GM23338 (cell line): Measurements from ENCODE around the gene SDHAF3. TPM values are rescaled to one million over a fixed set of nuclear protein-coding genes. Genes with fewer than 3 reads are reported as not detected.

Experiments used
- ATAC-seq: fragments of 200-7000 bp; cut with Tn5 transposase; 3 replicates; pipeline ENCODE4 v1.9.1; 2020
- DNase-seq: peaks from one replicate; pipeline ENCODE4 v3.0.0-alpha.2; 2015; ENCODE audit warnings: low spot score
- H2AFZ ChIP-seq: fragments of 200-600 bp; sonication (generic); 2 replicates; pipeline ENCODE4 v1.8.0; 2016; ENCODE audit warnings: antibody characterized with exemption, mild to moderate bottlenecking, moderate library complexity
- H3F3A ChIP-seq: fragments of 200-600 bp; sonication (generic); replicated peaks from 2 replicates; pipeline ENCODE4 v1.8.0; 2017; ENCODE audit warnings: antibody characterized with exemption, mixed run types, low read depth
- H3K27ac ChIP-seq: fragments of 200-600 bp; sonication (generic); 2 replicates; pipeline ENCODE4 v1.6.1; 2016; ENCODE audit warnings: low read depth
- H3K27me3 ChIP-seq: fragments of 200-600 bp; sonication (generic); 2 replicates; pipeline ENCODE4 v1.8.0; 2016; ENCODE audit warnings: mild to moderate bottlenecking, mixed run types, moderate library complexity; ENCODE audit not compliant: insufficient read depth
- H3K36me3 ChIP-seq: fragments of 200-600 bp; sonication (generic); 2 replicates; pipeline ENCODE4 v1.8.0; 2016; ENCODE audit warnings: mild to moderate bottlenecking; ENCODE audit not compliant: insufficient read depth
- H3K4me1 ChIP-seq: fragments of 200-600 bp; sonication (generic); 2 replicates; pipeline ENCODE4 v1.8.0; 2016; ENCODE audit warnings: mild to moderate bottlenecking, moderate library complexity; ENCODE audit not compliant: insufficient read depth
- H3K4me2 ChIP-seq: fragments of 200-600 bp; sonication (generic); 2 replicates; pipeline ENCODE4 v1.7.1; 2017; ENCODE audit warnings: mixed run types
- H3K4me3 ChIP-seq: fragments of 200-600 bp; sonication (generic); 2 replicates; pipeline ENCODE4 v1.6.1; 2016; ENCODE audit warnings: mixed run types
- H3K79me2 ChIP-seq: fragments of 200-600 bp; sonication (generic); replicated peaks from 2 replicates; pipeline ENCODE4 v1.8.0; 2017; ENCODE audit warnings: mild to moderate bottlenecking; ENCODE audit not compliant: insufficient read depth
- H3K9me2 ChIP-seq: fragments of 200-600 bp; sonication (generic); 2 replicates; pipeline ENCODE4 v1.8.0; 2017; ENCODE audit not compliant: insufficient read depth
- H4K20me1 ChIP-seq: fragments of 200-600 bp; sonication (generic); replicated peaks from 2 replicates; pipeline ENCODE4 v1.8.0; 2017; ENCODE audit warnings: mild to moderate bottlenecking; ENCODE audit not compliant: insufficient read depth
- H3K27ac Mint-ChIP-seq: 2 replicates; pipeline ENCODE4 v1.8.0; 2020; ENCODE audit warnings: inconsistent platforms, mild to moderate bottlenecking, moderate library complexity, mixed read lengths
- H3K27me3 Mint-ChIP-seq: 3 replicates; pipeline ENCODE4 v1.8.0; 2022; ENCODE audit warnings: low read depth, mild to moderate bottlenecking, moderate library complexity, mixed read lengths, inconsistent platforms; ENCODE audit not compliant: insufficient read depth, poor library complexity
- H3K36me3 Mint-ChIP-seq: 3 replicates; pipeline ENCODE4 v1.8.0; 2021; ENCODE audit warnings: low read depth, mild to moderate bottlenecking, inconsistent platforms, moderate library complexity, mixed read lengths
- H3K4me1 Mint-ChIP-seq: 3 replicates; pipeline ENCODE4 v1.8.0; 2020; ENCODE audit warnings: mild to moderate bottlenecking, inconsistent platforms, mixed read lengths
- H3K4me3 Mint-ChIP-seq: 3 replicates; pipeline ENCODE4 v1.8.0; 2021; ENCODE audit warnings: moderate library complexity, mild to moderate bottlenecking, inconsistent platforms, mixed read lengths
- H3K9me3 Mint-ChIP-seq: 3 replicates; pipeline ENCODE4 v1.8.0; 2020; ENCODE audit warnings: moderate library complexity, mild to moderate bottlenecking, inconsistent platforms, mixed read lengths
- CREB1 ChIP-seq: fragments of 250-450 bp; sonication (Bioruptor Pico); IDR thresholded peaks from 2 replicates; pipeline ENCODE4 v1.5.0; 2020; ENCODE audit warnings: low read depth, mild to moderate bottlenecking, moderate library complexity
- CTCF ChIP-seq, 2 experiments: fragments of 200-600 bp in 1 of 2; sonication (generic) in 1 of 2; conservative IDR thresholded peaks; 2 replicates each; pipeline versions ENCODE4 v1.5.1 to v1.6.1; 2016 to 2017; ENCODE audit warnings: antibody characterized with exemption in 2 of 2, low read depth in 2 of 2, mild to moderate bottlenecking in 2 of 2, moderate library complexity in 1 of 2
- EZH2 ChIP-seq: fragments of 200-600 bp; sonication (generic); IDR thresholded peaks from one replicate; pipeline ENCODE4 v1.8.0; 2017; ENCODE audit warnings: antibody characterized with exemption, mild to moderate bottlenecking, low read depth; ENCODE audit not compliant: unreplicated experiment
- EZH2phosphoT487 ChIP-seq: fragments of 200-600 bp; sonication (generic); IDR thresholded peaks from one replicate; pipeline ENCODE4 v1.8.1; 2018; ENCODE audit warnings: antibody characterized with exemption; ENCODE audit not compliant: unreplicated experiment
- JUNB ChIP-seq: IDR thresholded peaks from one replicate; pipeline ENCODE4 v1.6.1; 2016; ENCODE audit warnings: antibody characterized with exemption; ENCODE audit not compliant: unreplicated experiment
- NANOG ChIP-seq: IDR thresholded peaks from 2 replicates; pipeline ENCODE4 v1.6.1; 2016; ENCODE audit warnings: antibody characterized with exemption, borderline replicate concordance
- POLR2AphosphoS5 ChIP-seq: IDR thresholded peaks from 2 replicates; pipeline ENCODE4 v1.6.1; 2016; ENCODE audit warnings: antibody characterized with exemption, low read depth
- ZNF114 ChIP-seq: fragments of 250-450 bp; sonication (Bioruptor Pico); IDR thresholded peaks from 2 replicates; pipeline ENCODE4 v1.5.0; 2020; ENCODE audit warnings: mild to moderate bottlenecking, moderate library complexity
- ZNF331 ChIP-seq: fragments of 250-450 bp; sonication (Bioruptor Pico); IDR thresholded peaks from 2 replicates; pipeline ENCODE4 v1.5.0; 2020; ENCODE audit warnings: low read depth, mild to moderate bottlenecking, moderate library complexity
- polyA plus RNA-seq: library from polyadenylated mRNA; unstranded; fragments of >200 nt; fragmentation: Nextera tagmentation; extraction: Ambion mirVana; gene quantifications from 2 replicates; pipeline ENCODE4 v1.2.1, GENCODE V29; 2016
- total RNA-seq: library from RNA; depleted of rRNA; stranded (reverse); fragments of >200 nt; shearing (Covaris generic); gene quantifications from 2 replicates; pipeline ENCODE4 v1.2.3, GENCODE V29; 2014
- TF ChIP-seq, protein P1 (sequence below): IDR thresholded peaks from one replicate; pipeline ENCODE4 v1.6.1; 2018; ENCODE audit warnings: antibody characterized with exemption; ENCODE audit not compliant: unreplicated experiment

SDHAF3 gene
- total and polyA plus RNA-seq, 2 experiments from 2014 or later = 35.5 to 123 TPM

DNA sequence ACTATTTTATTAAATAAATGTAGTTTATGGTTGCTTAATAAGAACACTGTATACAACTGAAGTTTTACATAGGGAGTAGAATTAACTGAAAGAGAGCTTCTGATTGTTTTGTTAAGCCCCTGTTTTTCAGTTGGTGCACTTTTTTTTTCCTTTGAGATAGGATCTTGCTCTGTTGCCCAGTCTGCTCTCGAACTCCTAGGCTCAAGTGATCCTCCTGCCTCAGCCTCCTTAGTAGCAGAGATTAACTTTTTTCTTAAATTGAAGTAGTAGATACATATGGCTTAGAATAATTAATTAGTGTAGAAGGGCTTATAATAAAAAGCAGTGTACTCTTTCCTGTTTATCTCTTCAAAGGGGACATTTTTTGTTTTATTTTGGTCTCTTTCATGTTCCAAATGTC, 11.2 kb downstream of the SDHAF3 start:
- H2AFZ ChIP-seq = no peak overlapping the region
- H3K36me3 ChIP-seq = no peaks in the 10 kb centered on the region
- H3K9me2 ChIP-seq = no peaks in the 10 kb centered on the region
- H3K27ac Mint-ChIP-seq = no peak overlapping the region
- ATAC-seq = no peak
- peaks cover 30% of the 10 kb centered on the region for H3K4me1 Mint-ChIP-seq
- H3K4me3 ChIP-seq = no peak overlapping the region
- peaks cover 24% of the 10 kb centered on the region; the same call in 2 of the 3 replicates for H3K36me3 Mint-ChIP-seq
- H3K27me3 ChIP-seq = no peaks in the 10 kb centered on the region
- no peaks in the 10 kb centered on the region for H3K27me3 Mint-ChIP-seq
- H3K4me3 Mint-ChIP-seq = no peak overlapping the region
- TF ChIP-seq ZNF331 (CRISPR knock-in tag) = no peak
- no peaks in the 10 kb centered on the region for H4K20me1 ChIP-seq
- H3K4me1 ChIP-seq = peaks cover 20% of the 10 kb centered on the region
- no peak overlapping the region for H3K27ac ChIP-seq
- peaks cover 6% of the 10 kb centered on the region; the same call in 2 of the 3 replicates for H3K9me3 Mint-ChIP-seq
- no peaks in the 10 kb centered on the region for H3F3A ChIP-seq
- no peak overlapping the region for H3K4me2 ChIP-seq
- H3K79me2 ChIP-seq = peaks cover 99% of the 10 kb centered on the region
- DNase-seq = no peak

DNA sequence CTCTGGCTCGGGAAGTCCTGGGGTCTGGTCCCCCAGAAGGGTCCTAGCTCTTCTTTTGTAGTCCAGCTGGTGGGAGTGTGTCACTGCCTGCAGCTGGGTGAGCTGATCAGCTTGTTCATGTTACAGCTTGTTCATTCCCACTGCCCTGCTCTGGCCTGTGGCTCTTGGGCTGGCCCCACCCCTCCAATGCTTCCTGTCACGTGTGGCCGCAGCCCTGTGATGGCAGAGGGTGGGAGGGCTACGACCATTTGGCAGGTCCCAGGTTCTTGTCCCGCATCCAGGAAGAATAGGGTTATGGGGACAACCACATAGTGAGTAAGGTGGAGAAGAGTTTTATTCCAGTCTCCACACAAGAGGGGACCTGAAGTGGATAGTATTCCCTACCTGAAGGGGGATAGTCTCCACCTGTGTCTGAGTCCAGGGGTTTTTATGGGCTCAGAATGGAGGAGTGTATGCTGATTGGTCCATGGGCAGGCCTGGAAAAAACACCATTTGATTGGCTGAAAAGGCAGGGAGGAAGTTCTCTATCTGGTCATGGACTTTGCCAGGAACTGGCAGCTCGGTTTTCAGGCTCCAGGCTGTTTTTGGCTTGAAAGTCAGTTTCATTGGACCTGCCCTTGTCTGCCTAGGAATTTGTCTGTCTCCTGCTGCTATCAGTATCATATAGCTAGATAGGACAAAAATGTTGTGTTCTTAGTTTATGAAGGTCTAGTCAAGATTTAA, 13.1 kb downstream of the SDHAF3 start:
- Mint-ChIP-seq H3K9me3 (peaks cover 12% of the 10 kb centered on the region; the same call in 2 of the 3 replicates), H3K27me3 (no peaks in the 10 kb centered on the region), H3K4me1 (peaks cover 31% of the 10 kb centered on the region), H3K27ac (no peak overlapping the region), H3K36me3 (peaks cover 23% of the 10 kb centered on the region), H3K4me3 (no peak overlapping the region)
- no peak overlapping the region for H3K27ac ChIP-seq
- DNase-seq (no peak), ATAC-seq (no peak)
- TF ChIP-seq EZH2phosphoT487 (no peak), CREB1 (no peak)
- H4K20me1 ChIP-seq = no peaks in the 10 kb centered on the region
- no peaks in the 10 kb centered on the region for H3K36me3 ChIP-seq
- H3K9me2 ChIP-seq = no peaks in the 10 kb centered on the region
- H3K27me3 ChIP-seq = no peaks in the 10 kb centered on the region
- H3K79me2 ChIP-seq = peaks cover 97% of the 10 kb centered on the region
- H3K4me1 ChIP-seq = peaks cover 19% of the 10 kb centered on the region
- no peak overlapping the region for H3K4me3 ChIP-seq
- no peaks in the 10 kb centered on the region for H3F3A ChIP-seq
- H2AFZ ChIP-seq = no peak overlapping the region
- H3K4me2 ChIP-seq = no peak overlapping the region

DNA sequence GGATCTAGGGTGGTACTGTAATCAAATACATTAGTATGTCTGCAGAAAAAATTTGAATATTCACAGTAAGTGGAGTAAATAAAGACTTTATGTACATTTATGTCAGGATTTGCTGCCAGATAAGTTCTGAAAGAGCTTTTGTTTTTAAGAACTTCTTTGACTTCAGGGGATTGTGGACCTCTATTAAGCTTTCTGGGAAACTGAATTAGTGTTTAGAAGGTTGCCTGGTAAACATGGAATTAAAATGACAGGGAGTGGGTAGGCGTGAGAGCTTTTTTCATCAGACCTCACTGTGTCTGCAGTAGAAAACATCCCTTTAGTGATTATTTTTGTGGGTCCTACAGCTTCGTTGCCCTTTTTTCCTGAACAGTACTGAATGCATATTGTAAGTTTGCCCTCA, 15.7 kb downstream of the SDHAF3 start:
- H3K27ac Mint-ChIP-seq = peak overlapping the region; percentile 43; the same call in 1 of the 2 replicates
- peaks cover 28% of the 10 kb centered on the region for H3K9me3 Mint-ChIP-seq
- peaks cover 6% of the 10 kb centered on the region; the same call in 1 of the 2 replicates for H3K9me2 ChIP-seq
- H4K20me1 ChIP-seq = no peaks in the 10 kb centered on the region
- TF ChIP-seq JUNB (no peak), ZNF331 (CRISPR knock-in tag) (no peak), NANOG (no peak), EZH2phosphoT487 (no peak), CREB1 (no peak), CTCF (conservative IDR thresholded peaks at IDR 0.05; ENCODE audit: low read depth in 2 of 2) (no peak), POLR2AphosphoS5 (no peak), EZH2 (no peak), ZNF114 (CRISPR knock-in tag) (no peak)
- TF ChIP-seq, protein P1, sequence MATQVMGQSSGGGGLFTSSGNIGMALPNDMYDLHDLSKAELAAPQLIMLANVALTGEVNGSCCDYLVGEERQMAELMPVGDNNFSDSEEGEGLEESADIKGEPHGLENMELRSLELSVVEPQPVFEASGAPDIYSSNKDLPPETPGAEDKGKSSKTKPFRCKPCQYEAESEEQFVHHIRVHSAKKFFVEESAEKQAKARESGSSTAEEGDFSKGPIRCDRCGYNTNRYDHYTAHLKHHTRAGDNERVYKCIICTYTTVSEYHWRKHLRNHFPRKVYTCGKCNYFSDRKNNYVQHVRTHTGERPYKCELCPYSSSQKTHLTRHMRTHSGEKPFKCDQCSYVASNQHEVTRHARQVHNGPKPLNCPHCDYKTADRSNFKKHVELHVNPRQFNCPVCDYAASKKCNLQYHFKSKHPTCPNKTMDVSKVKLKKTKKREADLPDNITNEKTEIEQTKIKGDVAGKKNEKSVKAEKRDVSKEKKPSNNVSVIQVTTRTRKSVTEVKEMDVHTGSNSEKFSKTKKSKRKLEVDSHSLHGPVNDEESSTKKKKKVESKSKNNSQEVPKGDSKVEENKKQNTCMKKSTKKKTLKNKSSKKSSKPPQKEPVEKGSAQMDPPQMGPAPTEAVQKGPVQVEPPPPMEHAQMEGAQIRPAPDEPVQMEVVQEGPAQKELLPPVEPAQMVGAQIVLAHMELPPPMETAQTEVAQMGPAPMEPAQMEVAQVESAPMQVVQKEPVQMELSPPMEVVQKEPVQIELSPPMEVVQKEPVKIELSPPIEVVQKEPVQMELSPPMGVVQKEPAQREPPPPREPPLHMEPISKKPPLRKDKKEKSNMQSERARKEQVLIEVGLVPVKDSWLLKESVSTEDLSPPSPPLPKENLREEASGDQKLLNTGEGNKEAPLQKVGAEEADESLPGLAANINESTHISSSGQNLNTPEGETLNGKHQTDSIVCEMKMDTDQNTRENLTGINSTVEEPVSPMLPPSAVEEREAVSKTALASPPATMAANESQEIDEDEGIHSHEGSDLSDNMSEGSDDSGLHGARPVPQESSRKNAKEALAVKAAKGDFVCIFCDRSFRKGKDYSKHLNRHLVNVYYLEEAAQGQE = no peak
- H3K36me3 ChIP-seq = no peaks in the 10 kb centered on the region
- peaks cover 44% of the 10 kb centered on the region for H3K36me3 Mint-ChIP-seq
- DNase-seq (no peak), ATAC-seq (no peak)
- no peak overlapping the region for H3K4me3 ChIP-seq
- peaks cover 11% of the 10 kb centered on the region for H3K4me1 ChIP-seq
- no peak overlapping the region for H2AFZ ChIP-seq
- no peaks in the 10 kb centered on the region for H3K27me3 ChIP-seq
- H3K4me2 ChIP-seq = 0 out of 2 replicates have a peak overlapping the region, but pooled peaks have one; percentile 14
- H3K4me1 Mint-ChIP-seq = peaks cover 14% of the 10 kb centered on the region
- no peaks in the 10 kb centered on the region for H3K27me3 Mint-ChIP-seq
- no peak overlapping the region for H3K27ac ChIP-seq
- no peak overlapping the region for H3K4me3 Mint-ChIP-seq
- H3K79me2 ChIP-seq = peaks cover 76% of the 10 kb centered on the region
- no peaks in the 10 kb centered on the region for H3F3A ChIP-seq
